A549 treated with Hydrocortisone at 1 μM for 4 hours (cell line): ENCODE data around the gene WDR45. TPM values are rescaled to one million over a fixed set of nuclear protein-coding genes. Genes with fewer than 3 reads are reported as not detected.

Source experiments
- total RNA-seq: library from RNA; stranded (reverse); fragments of 200-300 nt; extraction: Qiagen RNA extraction; gene quantifications from 5 replicates; pipeline ENCODE4 v1.2.3, GENCODE V29; 2022

WDR45 gene
- 50.5 to 59.4 TPM (median 56.0 TPM) in 5 replicates for total RNA-seq

GRCh38 chrX:49079489-49080428 is at the start of gene WDR45:
Gene WDR45 (minus strand): TSS chrX:49079887. CDS start chrX:49078095, 1,792 bp downstream.

GRCh38 chrX:49073601-49074575 is 5.8 kb downstream of the WDR45 start, which contains the start of gene PRAF2:
Gene PRAF2 (minus strand): TSS chrX:49074002. CDS start chrX:49073987, 15 bp downstream.

GRCh38 chrX:49058794-49059193 is 20.9 kb downstream of the WDR45 start, which contains the start of gene CCDC120:
Gene CCDC120 (plus strand): TSS chrX:49058999. CDS start chrX:49062042, 3,043 bp downstream.

GRCh38 chrX:49043220-49043986 is 36.3 kb downstream of the WDR45 start, which contains the start of gene TFE3:
Gene TFE3 (minus strand): TSS chrX:49043357. CDS start chrX:49043226, 131 bp downstream.

Other genes with a start within 250 kb of the WDR45 start
- 12.9 to 50.9 TPM (median 44.9 TPM) in 5 replicates for gene PCSK1N, start 244.3 kb downstream of the WDR45 start, total RNA-seq
- 85.6 to 110 TPM (median 100 TPM) in 5 replicates for gene TIMM17B, start 182.1 kb downstream of the WDR45 start, total RNA-seq
- gene PQBP1, start 182.0 kb downstream of the WDR45 start, total RNA-seq: 86.1 to 104 TPM (median 88.5 TPM) in 5 replicates
- 55.6 to 63.4 TPM (median 62.4 TPM) in 5 replicates for gene SLC35A2, start 168.2 kb downstream of the WDR45 start, total RNA-seq
- gene PIM2, start 160.9 kb downstream of the WDR45 start, total RNA-seq: 8.7 to 9.6 TPM (median 9.0 TPM) in 5 replicates
- gene OTUD5, start 122.3 kb downstream of the WDR45 start, total RNA-seq: 59.0 to 65.6 TPM (median 62.0 TPM) in 5 replicates
- 0.88 to 1.3 TPM (median 0.92 TPM) in 5 replicates for gene KCND1, start 108.0 kb downstream of the WDR45 start, total RNA-seq
- 17.3 to 21.8 TPM (median 18.1 TPM) in 5 replicates for gene GRIPAP1, start 77.6 kb downstream of the WDR45 start, total RNA-seq
- gene TFE3, start 36.5 kb downstream of the WDR45 start, total RNA-seq: 45.3 to 50.5 TPM (median 48.5 TPM) in 5 replicates
- 2.7 to 4.1 TPM (median 3.5 TPM) in 5 replicates for gene CCDC120, start 20.9 kb downstream of the WDR45 start, total RNA-seq
- 31.7 to 45.8 TPM (median 41.5 TPM) in 5 replicates for gene PRAF2, start 5.9 kb downstream of the WDR45 start, total RNA-seq
- 20.7 to 26.0 TPM (median 23.0 TPM) in 5 replicates for gene GPKOW, start 43.8 kb upstream of the WDR45 start, total RNA-seq
- gene MAGIX, start 82.9 kb upstream of the WDR45 start, total RNA-seq: 2.4 to 3.8 TPM (median 3.5 TPM) in 5 replicates
- gene PLP2, start 92.0 kb upstream of the WDR45 start, total RNA-seq: 306 to 450 TPM (median 442 TPM) in 5 replicates
- gene PRICKLE3, start 106.5 kb upstream of the WDR45 start, total RNA-seq: 13.5 to 17.3 TPM (median 15.7 TPM) in 5 replicates
- gene SYP, start 120.3 kb upstream of the WDR45 start, total RNA-seq: 2.5 to 2.9 TPM (median 2.8 TPM) in 5 replicates
- gene CACNA1F, start 153.5 kb upstream of the WDR45 start, total RNA-seq: not detected in 5 replicates
- gene CCDC22, start 155.6 kb upstream of the WDR45 start, total RNA-seq: 13.0 to 14.5 TPM (median 13.9 TPM) in 5 replicates
- gene FOXP3, start 184.8 kb upstream of the WDR45 start, total RNA-seq: 0.07 to 0.13 TPM (median 0.08 TPM) in 5 replicates
- gene PPP1R3F, start 189.9 kb upstream of the WDR45 start, total RNA-seq: 1.9 to 3.0 TPM (median 2.7 TPM) in 5 replicates
- not detected in 5 replicates for gene GAGE10, start 223.8 kb upstream of the WDR45 start, total RNA-seq
- not detected in 5 replicates for gene GAGE12J, start 242.2 kb upstream of the WDR45 start, total RNA-seq